GM12878 (cell line): ENCODE results near the gene OPN4. TPM values are rescaled to one million over a fixed set of nuclear protein-coding genes. Genes with fewer than 3 reads are reported as not detected.

Experiments
- ATAC-seq: fragments of 200-7000 bp; cut with Tn5 transposase; 3 replicates; pipeline ENCODE4 v1.9.1; 2020; ENCODE audit warnings: mild to moderate bottlenecking, moderate library complexity
- BruUV-seq: library from RNA; stranded (reverse); fragments of 400-500 nt; replicated peaks from 2 replicates; lab custom pipeline; 2021; lab: Mats Ljungman, UMichigan
- CTCF ChIA-PET: fragments of 300-600 bp; sonication (Branson Sonifier 250); formaldehyde crosslinking; extraction: SDS; loops from one replicate; lab custom pipeline; 2021; ENCODE audit warnings: inconsistent platforms; lab: Yijun Ruan, JAX
- POLR2A ChIA-PET: fragments of 350-600 bp; formaldehyde crosslinking; extraction: SDS; loops from one replicate; lab custom pipeline; 2021; ENCODE audit warnings: inconsistent platforms; lab: Charles Lee
- RAD21 ChIA-PET: fragments of 300-600 bp; sonication (Branson Sonifier 250); formaldehyde crosslinking; loops from one replicate; lab custom pipeline; 2023; ENCODE audit warnings: antibody characterized with exemption; ENCODE audit not compliant: unreplicated experiment; lab: Charles Lee
- SMC1A ChIA-PET: fragments of 300-600 bp; sonication (Branson Sonifier 250); formaldehyde crosslinking; loops from one replicate; lab custom pipeline; 2023; ENCODE audit not compliant: unreplicated experiment, uncharacterized antibody; lab: Charles Lee
- DNase-seq: peaks from one replicate; pipeline ENCODE4 v3.0.0-alpha.2; 2011; ENCODE audit warnings: low read depth, low spot score
- FAIRE-seq: peaks from 3 replicates; lab custom pipeline; 2011; peaks lifted over from hg19 to GRCh38; lab: Jason Lieb, UNC
- H2AFZ ChIP-seq: 2 replicates; pipeline ENCODE4 v1.6.0; 2011; ENCODE audit warnings: low read depth, low read length, control low read depth; ENCODE audit not compliant: control insufficient read depth
- H3K27ac ChIP-seq: 2 replicates; pipeline ENCODE4 v1.5.1; 2011; ENCODE audit warnings: control low read depth; ENCODE audit not compliant: control insufficient read depth, insufficient read depth
- H3K27me3 ChIP-seq, 2 experiments: replicated peaks in 1 of 2; 2 replicates each; pipeline versions ENCODE4 v1.6.0 to v1.6.1; 2011; ENCODE audit warnings: low read length in 1 of 2; ENCODE audit not compliant: control insufficient read depth in 2 of 2, insufficient read depth in 2 of 2
- H3K36me3 ChIP-seq, 2 experiments: 2 replicates each; pipeline ENCODE4 v1.5.1; 2011; ENCODE audit warnings: low read length in 1 of 2; ENCODE audit not compliant: control insufficient read depth in 2 of 2, insufficient read depth in 2 of 2
- H3K4me1 ChIP-seq: 2 replicates; pipeline ENCODE4 v1.6.1; 2011; ENCODE audit warnings: mild to moderate bottlenecking, low read length, moderate library complexity, mixed read lengths; ENCODE audit not compliant: control insufficient read depth, insufficient read depth
- H3K4me2 ChIP-seq: 2 replicates; pipeline ENCODE4 v1.6.0; 2011; ENCODE audit warnings: control low read depth; ENCODE audit not compliant: control insufficient read depth, insufficient read depth
- H3K4me3 ChIP-seq: fragments of 200-600 bp; sonication (generic); 2 replicates; pipeline ENCODE4 v1.5.1; 2016
- H3K79me2 ChIP-seq: 2 replicates; pipeline ENCODE4 v1.6.0; 2011; ENCODE audit warnings: low read length; ENCODE audit not compliant: control insufficient read depth, insufficient read depth
- H3K9ac ChIP-seq: 2 replicates; pipeline ENCODE4 v1.8.0; 2011; ENCODE audit warnings: low read length, control low read depth, mixed read lengths; ENCODE audit not compliant: control insufficient read depth, insufficient read depth
- H3K9me3 ChIP-seq: replicated peaks from 3 replicates; pipeline ENCODE4 v1.5.1; 2011; ENCODE audit warnings: mild to moderate bottlenecking, low read length; ENCODE audit not compliant: control insufficient read depth, insufficient read depth
- H4K20me1 ChIP-seq: 2 replicates; pipeline ENCODE4 v1.6.0; 2011; ENCODE audit not compliant: control insufficient read depth, insufficient read depth
- ASH2L ChIP-seq: fragments of 300-600, 200-600 bp; sonication (generic); IDR thresholded peaks from 2 replicates; pipeline ENCODE4 v1.6.1; 2017; ENCODE audit warnings: low read depth, mild to moderate bottlenecking, borderline replicate concordance
- BMI1 ChIP-seq: fragments of 450-650 bp; IDR thresholded peaks from 2 replicates; pipeline ENCODE4 v1.6.1; 2016; ENCODE audit warnings: mild to moderate bottlenecking, moderate library complexity, borderline replicate concordance
- CEBPB ChIP-seq, 2 experiments: fragments of 150-350 bp in 1 of 2; IDR thresholded peaks; 2 replicates each; pipeline ENCODE4 v1.6.1; 2012 to 2014; ENCODE audit warnings: low read depth in 2 of 2, low read length in 2 of 2, borderline replicate concordance in 1 of 2, inconsistent platforms in 1 of 2
- DPF2 ChIP-seq: fragments of 450-650 bp; IDR thresholded peaks from 2 replicates; pipeline ENCODE4 v1.6.1; 2017; ENCODE audit warnings: mild to moderate bottlenecking
- ESRRA ChIP-seq: IDR thresholded peaks from 2 replicates; pipeline ENCODE4 v1.6.1; 2012; ENCODE audit warnings: mild to moderate bottlenecking, low read length, improper control_type of control experiment
- GATAD2B ChIP-seq: fragments of 450-650 bp; conservative IDR thresholded peaks from 2 replicates; pipeline ENCODE4 v1.6.1; 2017; ENCODE audit warnings: low read depth, mild to moderate bottlenecking, moderate library complexity
- MTA3 ChIP-seq: IDR thresholded peaks from 2 replicates; pipeline ENCODE4 v1.6.1; 2012; ENCODE audit warnings: low read length, inconsistent platforms, borderline replicate concordance
- NR2C2 ChIP-seq: IDR thresholded peaks from 2 replicates; pipeline ENCODE4 v1.6.1; 2011; ENCODE audit warnings: borderline replicate concordance, low read depth; ENCODE audit not compliant: control insufficient read depth, insufficient read length
- PAX5 ChIP-seq: IDR thresholded peaks from 2 replicates; pipeline ENCODE4 v1.6.1; 2011; ENCODE audit warnings: low read depth, low read length, borderline replicate concordance
- PAX8 ChIP-seq: fragments of 450-650 bp; IDR thresholded peaks from 2 replicates; pipeline ENCODE4 v1.6.1; 2017; ENCODE audit warnings: mild to moderate bottlenecking, moderate library complexity
- POU2F2 ChIP-seq: IDR thresholded peaks from 3 replicates; pipeline ENCODE4 v1.6.1; 2011; ENCODE audit warnings: low read depth, mild to moderate bottlenecking, low read length, borderline replicate concordance
- REST ChIP-seq: IDR thresholded peaks from 2 replicates; pipeline ENCODE4 v1.6.1; 2012; ENCODE audit warnings: mild to moderate bottlenecking, low read depth, low read length
- RUNX3 ChIP-seq: IDR thresholded peaks from 2 replicates; pipeline ENCODE4 v1.6.1; 2012; ENCODE audit warnings: low read length, inconsistent platforms
- SIN3A ChIP-seq: IDR thresholded peaks from 2 replicates; pipeline ENCODE4 v1.6.1; 2012; ENCODE audit warnings: low read depth, low read length, improper control_type of control experiment
- SMC3 ChIP-seq: IDR thresholded peaks from 2 replicates; pipeline ENCODE4 v1.6.1; 2011; ENCODE audit warnings: low read length, improper control_type of control experiment, borderline replicate concordance
- SP1 ChIP-seq: IDR thresholded peaks from one replicate; pipeline ENCODE4 v1.6.1; 2011; ENCODE audit warnings: low read depth, low read length
- SRF ChIP-seq, 2 experiments: IDR thresholded peaks; 2 replicates each; pipeline ENCODE4 v1.6.1; 2011; ENCODE audit warnings: low read depth in 2 of 2, low read length in 2 of 2, mild to moderate bottlenecking in 1 of 2, moderate library complexity in 1 of 2
- STAT3 ChIP-seq: IDR thresholded peaks from 2 replicates; pipeline ENCODE4 v1.6.1; 2011; ENCODE audit warnings: low read depth, low read length, improper control_type of control experiment
- TCF12 ChIP-seq: IDR thresholded peaks from 2 replicates; pipeline ENCODE4 v1.6.1; 2011; ENCODE audit warnings: low read depth, mild to moderate bottlenecking, low read length
- TCF7 ChIP-seq: IDR thresholded peaks from 2 replicates; pipeline ENCODE4 v1.6.1; 2014; ENCODE audit warnings: antibody characterized with exemption, borderline replicate concordance
- WGBS: methylation state at CpG from one replicate; pipeline ENCODE4 v1.1.6; 2016; ENCODE audit warnings: low lambda C conversion rate; ENCODE audit not compliant: insufficient replicate concordance, insufficient coverage; ENCODE audit errors: missing lambda C conversion rate; 5-methylcytosine and 5-hydroxymethylcytosine counted together
- in situ Hi-C: fragments of 300-500 bp; cut with MboI; formaldehyde crosslinking; loops from 9 replicates; pipeline ENCODE4 v1.14.3; 2018; ENCODE audit warnings: mixed read lengths
- intact Hi-C: fragments of 100-400 bp; cut with micrococcal nuclease; formaldehyde crosslinking; loops from one replicate; pipeline ENCODE4 v1.14.2; 2022; ENCODE audit not compliant: unreplicated experiment
- polyA plus RNA-seq, 11 experiments: library from polyadenylated mRNA; depleted of rRNA in 4 of 11; unstranded in 6 of 11; stranded (reverse) in 5 of 11; fragments of >200 nt; fragmentation: Nextera tagmentation in 4 of 11; fragmentation: Illumina TruSeq in 1 of 11; extraction: Ambion mirVana in 4 of 11; extraction: Trizol in 1 of 11; gene quantifications; 1 replicate in 1 of 11; 2 replicates in 10 of 11; pipeline versions ENCODE4 v1.2.1 to v1.2.3, GENCODE V29; 2011 to 2016; ENCODE audit warnings: inconsistent platforms in 2 of 11, missing spikeins in 2 of 11, low read depth in 1 of 11
- total RNA-seq, 4 experiments: library from RNA; depleted of rRNA in 3 of 4; stranded (reverse); fragments of >200 nt in 3 of 4; fragmentation: Illumina TruSeq in 1 of 4; extraction: Trizol in 1 of 4; gene quantifications; 2 replicates each; pipeline versions ENCODE4 v1.2.1 to v1.2.3, GENCODE V29; 2013 to 2021

OPN4 gene
- total and polyA plus RNA-seq, 10 of the 15 experiments (the other 5 are each of a cell fraction or from before 2014, with no cell fraction given): not detected

DNA sequence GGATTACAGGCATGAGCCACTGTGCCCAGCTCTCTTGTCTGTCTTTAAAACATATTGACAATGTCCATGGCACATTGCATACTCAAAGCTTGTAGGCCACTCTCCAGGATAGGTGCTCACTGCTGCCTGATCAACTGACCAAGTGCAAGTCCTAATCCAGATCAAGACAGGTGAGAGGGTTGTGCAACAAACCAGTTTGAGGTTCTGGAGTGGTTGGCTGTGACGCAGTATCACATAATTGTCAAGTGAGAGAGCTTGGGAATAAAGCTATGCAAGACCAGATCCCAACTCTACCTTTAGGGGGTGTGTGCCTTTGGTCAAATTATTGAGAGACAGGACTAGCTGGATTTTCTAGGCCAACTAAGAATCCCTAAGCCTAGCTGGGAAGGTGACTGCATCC lies 43.0 kb upstream of the OPN4 start:
- ATAC-seq: no peak

GRCh38 chr10:86613096-86613495 lies 41.3 kb upstream of the OPN4 start:
- no peaks in the 10 kb centered on the region for H3K9me3 ChIP-seq
- CTCF ChIA-PET: no interaction called here
- H3K79me2 ChIP-seq: no peaks in the 10 kb centered on the region
- BruUV-seq: no TSS peak
- H3K27me3 ChIP-seq: no peaks in the 10 kb centered on the region
- FAIRE-seq (no peak), ATAC-seq (no peak), DNase-seq (no peak)
- H3K4me3 ChIP-seq: no peak overlapping the region
- no peak overlapping the region for H2AFZ ChIP-seq
- H3K27ac ChIP-seq: no peak overlapping the region
- POLR2A ChIA-PET: interaction anchor here (1.3 kb wide), 1 partner anchor 11 kb away, joined by 3 read pairs; no protein-coding TSS in a partner anchor
- no peak overlapping the region for H3K4me2 ChIP-seq
- RAD21 ChIA-PET: no interaction called here
- H3K9ac ChIP-seq: no peak overlapping the region
- SMC1A ChIA-PET: no interaction called here
- 43% methylated on average over 5 of the region's 5 CpGs for WGBS
- in situ Hi-C loops: no loop called here
- intact Hi-C loops: no loop called here
- H3K36me3 ChIP-seq: no peaks in the 10 kb centered on the region
- no peaks in the 10 kb centered on the region for H3K4me1 ChIP-seq
- H4K20me1 ChIP-seq: no peaks in the 10 kb centered on the region
- TF ChIP-seq SMC3 (no peak), REST (no peak), PAX5 (no peak), BMI1 (no peak), CEBPB (IDR thresholded peaks at IDR 0.05; ENCODE audit: borderline replicate concordance in 1 of 2, low read depth in 2 of 2, low read length in 2 of 2) (no peak), DPF2 (no peak), SRF (IDR thresholded peaks at IDR 0.05; ENCODE audit: low read depth in 2 of 2, low read length in 2 of 2) (no peak), POU2F2 (no peak), MTA3 (no peak), SIN3A (no peak), RUNX3 (no peak), GATAD2B (no peak), PAX8 (no peak), TCF12 (no peak)

More for the DNA sequence above, 43.0 kb upstream of the OPN4 start:
- TF ChIP-seq ESRRA: no peak
- no peak for TF ChIP-seq NR2C2
- TF ChIP-seq SP1: no peak
- TF ChIP-seq STAT3: no peak
- TF ChIP-seq ASH2L: no peak
- no peak for TF ChIP-seq TCF7
- H3K27ac ChIP-seq: no peak overlapping the region
- H3K4me3 ChIP-seq: no peak overlapping the region
- no peaks in the 10 kb centered on the region for H3K4me1 ChIP-seq
- H4K20me1 ChIP-seq: no peaks in the 10 kb centered on the region
- ChIA-PET SMC1A (no interaction called here), RAD21 (interaction anchor here (1.7 to 1.9 kb wide), 2 partner anchors 11 to 32 kb away, joined by 3 to 4 read pairs; no protein-coding TSS in a partner anchor), POLR2A (interaction anchor here (1.1 kb wide), 1 partner anchor 15 kb away, joined by 3 read pairs; no protein-coding TSS in a partner anchor), CTCF (no interaction called here)
- no peaks in the 10 kb centered on the region for H3K36me3 ChIP-seq
- H3K27me3 ChIP-seq: no peaks in the 10 kb centered on the region
- intact Hi-C loops (no loop called here), in situ Hi-C loops (no loop called here)
- no peak overlapping the region for H3K4me2 ChIP-seq
- no TSS peak for BruUV-seq
- no peak overlapping the region for H2AFZ ChIP-seq
- WGBS: 81% methylated on average over 1 of the region's 1 CpG
- H3K9me3 ChIP-seq: no peaks in the 10 kb centered on the region
- FAIRE-seq: no peak
- no peak overlapping the region for H3K9ac ChIP-seq
- no peak for DNase-seq
- H3K79me2 ChIP-seq: no peaks in the 10 kb centered on the region
